SK-N-SH (cell line): Measurements from ENCODE around the gene LPAR1. TPM values are rescaled to one million over a fixed set of nuclear protein-coding genes. Genes with fewer than 3 reads are reported as not detected.

Experiments
- CTCF ChIA-PET: fragments of 300-600, 350-600 bp; formaldehyde crosslinking; extraction: SDS; loops from one replicate; lab custom pipeline; 2021; lab: Yijun Ruan, JAX
- POLR2A ChIA-PET: fragments of 350-600 bp; sonication (Branson Sonifier 250); formaldehyde crosslinking; extraction: SDS; loops from one replicate; lab custom pipeline; 2020; ENCODE audit warnings: antibody characterized with exemption, inconsistent platforms; lab: Yijun Ruan, JAX
- DNase-seq: peaks from one replicate; pipeline ENCODE4 v3.0.0; 2012
- H2AFZ ChIP-seq: fragments of 200-600 bp; sonication (generic); 2 replicates; pipeline ENCODE4 v1.8.1; 2016; ENCODE audit warnings: antibody characterized with exemption, mild to moderate bottlenecking, low read depth
- H3F3A ChIP-seq: fragments of 200-600 bp; sonication (generic); replicated peaks from 2 replicates; pipeline ENCODE3; 2016; ENCODE audit warnings: antibody characterized with exemption, mild to moderate bottlenecking; ENCODE audit not compliant: insufficient read depth
- H3K27ac ChIP-seq, 2 experiments: fragments of 200-500 bp in 1 of 2; fragments of 200-600 bp in 1 of 2; sonication (Bioruptor generic) in 1 of 2; sonication (generic), shearing (Covaris generic) in 1 of 2; 2 replicates each; pipeline versions ENCODE4 v1.5.1 to v1.6.1; 2014 to 2016; ENCODE audit warnings: low read depth in 2 of 2, inconsistent platforms in 1 of 2, low read length in 1 of 2, mild to moderate bottlenecking in 1 of 2, mixed read lengths in 1 of 2
- H3K27me3 ChIP-seq: fragments of 200-600 bp; sonication (generic), shearing (Covaris generic); 2 replicates; pipeline ENCODE4 v1.6.1; 2016; ENCODE audit warnings: mixed run types; ENCODE audit not compliant: insufficient read depth
- H3K36me3 ChIP-seq, 2 experiments: fragments of 200-500 bp in 1 of 2; fragments of 200-600 bp in 1 of 2; sonication (Bioruptor generic) in 1 of 2; sonication (generic) in 1 of 2; replicated peaks in 1 of 2; 2 replicates each; pipeline versions ENCODE3 to v1.5.1; 2014 to 2016; ENCODE audit warnings: low read length in 1 of 2, mild to moderate bottlenecking in 1 of 2; ENCODE audit not compliant: insufficient read depth in 2 of 2, control insufficient read depth in 1 of 2
- H3K4me1 ChIP-seq, 2 experiments: fragments of 200-500 bp in 1 of 2; fragments of 200-600 bp in 1 of 2; sonication (Bioruptor generic) in 1 of 2; sonication (generic), shearing (Covaris generic) in 1 of 2; 2 replicates each; pipeline versions ENCODE4 v1.5.1 to v1.6.1; 2014 to 2016; ENCODE audit warnings: low read depth in 1 of 2, low read length in 1 of 2, mixed run types in 1 of 2; ENCODE audit not compliant: insufficient read depth in 2 of 2, control insufficient read depth in 1 of 2
- H3K4me2 ChIP-seq: fragments of 200-600 bp; sonication (generic), shearing (Covaris generic); 2 replicates; pipeline ENCODE4 v1.6.1; 2017; ENCODE audit warnings: mixed run types
- H3K4me3 ChIP-seq, 2 experiments: fragments of 200-500 bp in 1 of 2; fragments of 200-600 bp in 1 of 2; sonication (Bioruptor generic) in 1 of 2; sonication (generic), shearing (Covaris generic) in 1 of 2; 2 replicates each; pipeline versions ENCODE4 v1.5.1 to v1.8.1; 2014 to 2016; ENCODE audit warnings: low read depth in 2 of 2, inconsistent platforms in 1 of 2, low read length in 1 of 2, mild to moderate bottlenecking in 1 of 2, mixed read lengths in 1 of 2, moderate library complexity in 1 of 2
- H3K79me2 ChIP-seq: fragments of 200-600 bp; sonication (generic); 2 replicates; pipeline ENCODE4 v1.8.1; 2017; ENCODE audit warnings: mild to moderate bottlenecking; ENCODE audit not compliant: insufficient read depth
- H3K9ac ChIP-seq: fragments of 200-600 bp; sonication (generic); 2 replicates; pipeline ENCODE4 v1.6.1; 2017; ENCODE audit warnings: mixed run types
- H3K9me2 ChIP-seq: fragments of 200-600 bp; sonication (generic); 2 replicates; pipeline ENCODE4 v1.6.1; 2017; ENCODE audit warnings: mixed run types
- H3K9me3 ChIP-seq: fragments of 200-600 bp; sonication (generic); 2 replicates; pipeline ENCODE4 v1.6.1; 2017; ENCODE audit warnings: mixed run types, mild to moderate bottlenecking, moderate library complexity
- H4K20me1 ChIP-seq: fragments of 200-600 bp; sonication (generic); 2 replicates; pipeline ENCODE4 v1.6.1; 2017; ENCODE audit warnings: mild to moderate bottlenecking, mixed run types; ENCODE audit not compliant: insufficient read depth
- EP300 ChIP-seq, 2 experiments: IDR thresholded peaks; 2 replicates each; pipeline versions ENCODE4 v1.4.0 to v1.6.1; 2012; ENCODE audit warnings: borderline replicate concordance in 1 of 2, low read depth in 1 of 2, low read length in 1 of 2
- FOSL2 ChIP-seq: IDR thresholded peaks from 2 replicates; pipeline ENCODE4 v1.4.0; 2012; ENCODE audit warnings: low read depth, mild to moderate bottlenecking, moderate library complexity, borderline replicate concordance
- GATA2 ChIP-seq: sonication (generic); formaldehyde crosslinking; IDR thresholded peaks from 2 replicates; pipeline ENCODE4 v1.5.0; 2020; ENCODE audit warnings: mild to moderate bottlenecking, missing genetic modification reagents
- JUND ChIP-seq: IDR thresholded peaks from 2 replicates; pipeline ENCODE4 v1.4.0; 2012
- MEF2A ChIP-seq: IDR thresholded peaks from 2 replicates; pipeline ENCODE4 v1.4.0; 2012; ENCODE audit warnings: low read depth, borderline replicate concordance
- NFIC ChIP-seq: IDR thresholded peaks from 2 replicates; pipeline ENCODE4 v1.4.0; 2012; ENCODE audit warnings: borderline replicate concordance
- NRF1 ChIP-seq: IDR thresholded peaks from 2 replicates; pipeline ENCODE4 v1.6.1; 2012; ENCODE audit warnings: low read depth, mild to moderate bottlenecking, low read length
- SMC3 ChIP-seq: IDR thresholded peaks from 2 replicates; pipeline ENCODE4 v1.6.1; 2012; ENCODE audit warnings: low read depth, low read length, improper control_type of control experiment
- TAF1 ChIP-seq: IDR thresholded peaks from 2 replicates; pipeline ENCODE4 v1.6.1; 2012; ENCODE audit warnings: low read depth, mild to moderate bottlenecking, low read length, moderate library complexity, borderline replicate concordance
- WGBS: methylation state at CpG from one replicate; pipeline ENCODE4 v1.1.6; 2017; ENCODE audit warnings: low lambda C conversion rate; 5-methylcytosine and 5-hydroxymethylcytosine counted together
- polyA plus RNA-seq, 3 experiments: library from polyadenylated mRNA; depleted of rRNA; stranded (reverse); fragments of >200 nt; gene quantifications; 2 replicates each; pipeline ENCODE4 v1.2.3, GENCODE V29; 2012
- TF ChIP-seq, protein P1 (sequence below): IDR thresholded peaks from 2 replicates; pipeline ENCODE4; 2012
- TF ChIP-seq, protein P2 (sequence below): IDR thresholded peaks from 2 replicates; pipeline ENCODE4 v1.4.0; 2012; ENCODE audit warnings: low read depth, borderline replicate concordance
- TF ChIP-seq, protein P3 (sequence below): fragments of 150-350 bp; IDR thresholded peaks from 2 replicates; pipeline ENCODE4 v1.6.1; 2017; ENCODE audit warnings: antibody characterized with exemption, low read length, low read depth, borderline replicate concordance
- TF ChIP-seq, protein P4 (sequence below): IDR thresholded peaks from 2 replicates; pipeline ENCODE4 v1.6.1; 2012; ENCODE audit warnings: mild to moderate bottlenecking, low read depth, low read length, moderate library complexity

LPAR1 gene
- polyA plus RNA-seq, 1 of the 3 experiments (the other 2 are of a cell fraction) = 9.4 TPM

DNA sequence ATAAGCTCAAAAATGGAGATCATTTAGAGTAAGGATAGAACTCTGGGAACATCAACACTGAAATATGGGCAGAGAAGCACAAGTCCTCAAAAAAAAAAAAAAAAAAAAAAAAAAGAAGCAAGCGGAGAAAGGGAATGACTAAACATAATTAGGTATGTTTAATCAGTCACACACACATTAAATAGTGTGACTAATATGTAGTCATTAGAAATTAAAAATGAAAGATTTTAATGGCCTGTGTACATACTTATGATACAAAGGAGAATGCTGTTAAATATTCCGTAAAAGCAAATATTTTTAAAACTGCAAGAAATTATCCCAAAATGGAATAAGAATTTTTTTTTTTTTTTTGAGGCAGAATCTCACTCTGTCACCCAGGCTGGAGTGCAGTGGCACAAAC, 10.5 kb downstream of the LPAR1 start:
- no peaks in the 10 kb centered on the region for H3K9me3 ChIP-seq
- DNase-seq = no peak
- TF ChIP-seq, protein P1, sequence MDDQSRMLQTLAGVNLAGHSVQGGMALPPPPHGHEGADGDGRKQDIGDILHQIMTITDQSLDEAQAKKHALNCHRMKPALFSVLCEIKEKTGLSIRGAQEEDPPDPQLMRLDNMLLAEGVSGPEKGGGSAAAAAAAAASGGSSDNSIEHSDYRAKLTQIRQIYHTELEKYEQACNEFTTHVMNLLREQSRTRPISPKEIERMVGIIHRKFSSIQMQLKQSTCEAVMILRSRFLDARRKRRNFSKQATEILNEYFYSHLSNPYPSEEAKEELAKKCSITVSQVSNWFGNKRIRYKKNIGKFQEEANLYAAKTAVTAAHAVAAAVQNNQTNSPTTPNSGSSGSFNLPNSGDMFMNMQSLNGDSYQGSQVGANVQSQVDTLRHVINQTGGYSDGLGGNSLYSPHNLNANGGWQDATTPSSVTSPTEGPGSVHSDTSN = no peak
- TF ChIP-seq, protein P2, sequence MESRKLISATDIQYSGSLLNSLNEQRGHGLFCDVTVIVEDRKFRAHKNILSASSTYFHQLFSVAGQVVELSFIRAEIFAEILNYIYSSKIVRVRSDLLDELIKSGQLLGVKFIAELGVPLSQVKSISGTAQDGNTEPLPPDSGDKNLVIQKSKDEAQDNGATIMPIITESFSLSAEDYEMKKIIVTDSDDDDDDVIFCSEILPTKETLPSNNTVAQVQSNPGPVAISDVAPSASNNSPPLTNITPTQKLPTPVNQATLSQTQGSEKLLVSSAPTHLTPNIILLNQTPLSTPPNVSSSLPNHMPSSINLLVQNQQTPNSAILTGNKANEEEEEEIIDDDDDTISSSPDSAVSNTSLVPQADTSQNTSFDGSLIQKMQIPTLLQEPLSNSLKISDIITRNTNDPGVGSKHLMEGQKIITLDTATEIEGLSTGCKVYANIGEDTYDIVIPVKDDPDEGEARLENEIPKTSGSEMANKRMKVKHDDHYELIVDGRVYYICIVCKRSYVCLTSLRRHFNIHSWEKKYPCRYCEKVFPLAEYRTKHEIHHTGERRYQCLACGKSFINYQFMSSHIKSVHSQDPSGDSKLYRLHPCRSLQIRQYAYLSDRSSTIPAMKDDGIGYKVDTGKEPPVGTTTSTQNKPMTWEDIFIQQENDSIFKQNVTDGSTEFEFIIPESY = no peak
- TF ChIP-seq, protein P3, sequence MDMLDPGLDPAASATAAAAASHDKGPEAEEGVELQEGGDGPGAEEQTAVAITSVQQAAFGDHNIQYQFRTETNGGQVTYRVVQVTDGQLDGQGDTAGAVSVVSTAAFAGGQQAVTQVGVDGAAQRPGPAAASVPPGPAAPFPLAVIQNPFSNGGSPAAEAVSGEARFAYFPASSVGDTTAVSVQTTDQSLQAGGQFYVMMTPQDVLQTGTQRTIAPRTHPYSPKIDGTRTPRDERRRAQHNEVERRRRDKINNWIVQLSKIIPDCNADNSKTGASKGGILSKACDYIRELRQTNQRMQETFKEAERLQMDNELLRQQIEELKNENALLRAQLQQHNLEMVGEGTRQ = no peak
- TF ChIP-seq NRF1 = no peak
- no peak for TF ChIP-seq FOSL2
- TF ChIP-seq SMC3 = no peak
- TF ChIP-seq GATA2 (CRISPR knock-in tag) = no peak
- TF ChIP-seq, protein P4, sequence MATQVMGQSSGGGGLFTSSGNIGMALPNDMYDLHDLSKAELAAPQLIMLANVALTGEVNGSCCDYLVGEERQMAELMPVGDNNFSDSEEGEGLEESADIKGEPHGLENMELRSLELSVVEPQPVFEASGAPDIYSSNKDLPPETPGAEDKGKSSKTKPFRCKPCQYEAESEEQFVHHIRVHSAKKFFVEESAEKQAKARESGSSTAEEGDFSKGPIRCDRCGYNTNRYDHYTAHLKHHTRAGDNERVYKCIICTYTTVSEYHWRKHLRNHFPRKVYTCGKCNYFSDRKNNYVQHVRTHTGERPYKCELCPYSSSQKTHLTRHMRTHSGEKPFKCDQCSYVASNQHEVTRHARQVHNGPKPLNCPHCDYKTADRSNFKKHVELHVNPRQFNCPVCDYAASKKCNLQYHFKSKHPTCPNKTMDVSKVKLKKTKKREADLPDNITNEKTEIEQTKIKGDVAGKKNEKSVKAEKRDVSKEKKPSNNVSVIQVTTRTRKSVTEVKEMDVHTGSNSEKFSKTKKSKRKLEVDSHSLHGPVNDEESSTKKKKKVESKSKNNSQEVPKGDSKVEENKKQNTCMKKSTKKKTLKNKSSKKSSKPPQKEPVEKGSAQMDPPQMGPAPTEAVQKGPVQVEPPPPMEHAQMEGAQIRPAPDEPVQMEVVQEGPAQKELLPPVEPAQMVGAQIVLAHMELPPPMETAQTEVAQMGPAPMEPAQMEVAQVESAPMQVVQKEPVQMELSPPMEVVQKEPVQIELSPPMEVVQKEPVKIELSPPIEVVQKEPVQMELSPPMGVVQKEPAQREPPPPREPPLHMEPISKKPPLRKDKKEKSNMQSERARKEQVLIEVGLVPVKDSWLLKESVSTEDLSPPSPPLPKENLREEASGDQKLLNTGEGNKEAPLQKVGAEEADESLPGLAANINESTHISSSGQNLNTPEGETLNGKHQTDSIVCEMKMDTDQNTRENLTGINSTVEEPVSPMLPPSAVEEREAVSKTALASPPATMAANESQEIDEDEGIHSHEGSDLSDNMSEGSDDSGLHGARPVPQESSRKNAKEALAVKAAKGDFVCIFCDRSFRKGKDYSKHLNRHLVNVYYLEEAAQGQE = no peak
- TF ChIP-seq MEF2A = no peak
- no peak for TF ChIP-seq JUND
- TF ChIP-seq EP300 (IDR thresholded peaks at IDR 0.05; ENCODE audit: borderline replicate concordance in 1 of 2, low read depth in 1 of 2, low read length in 1 of 2) = no peak
- no peak for TF ChIP-seq NFIC
- no peak for TF ChIP-seq TAF1
- H3K27me3 ChIP-seq = no peaks in the 10 kb centered on the region
- no peak overlapping the region for H3K4me3 ChIP-seq
- no peaks in the 10 kb centered on the region for H4K20me1 ChIP-seq
- H2AFZ ChIP-seq = no peak overlapping the region
- CTCF ChIA-PET = interaction anchor here (3.9 kb wide), 1 partner anchor 8 kb away, joined by 17 read pairs; no protein-coding TSS in a partner anchor
- no peaks in the 10 kb centered on the region for H3K36me3 ChIP-seq
- no peaks in the 10 kb centered on the region for H3F3A ChIP-seq
- peaks cover 0 to 4% of the 10 kb centered on the region in 2 experiments; a peak in 1 of 4 replicates for H3K4me1 ChIP-seq
- no peak overlapping the region for H3K27ac ChIP-seq
- no peaks in the 10 kb centered on the region for H3K79me2 ChIP-seq
- WGBS = 99% methylated on average over 2 of the region's 2 CpGs
- H3K9me2 ChIP-seq = no peaks in the 10 kb centered on the region
- no peak overlapping the region for H3K4me2 ChIP-seq
- POLR2A ChIA-PET = no interaction called here
- no peak overlapping the region for H3K9ac ChIP-seq
